NB4 (cell line): ENCODE data around the gene TRAF7.

Experiments used
- MYC ChIP-seq: IDR thresholded peaks from 2 replicates; pipeline ENCODE4 v1.6.1; 2011; ENCODE audit warnings: low read depth, low read length
- POLR2A ChIP-seq: IDR thresholded peaks from 2 replicates; pipeline ENCODE4 v1.6.1; 2011; ENCODE audit warnings: mild to moderate bottlenecking; ENCODE audit not compliant: insufficient read length; ENCODE audit errors: extremely low read depth
- TF ChIP-seq, protein P1 (sequence below): IDR thresholded peaks from one replicate; pipeline ENCODE4 v1.5.1; 2012; ENCODE audit warnings: low read depth, low read length

GRCh38 chr16:2162676-2163118, 7.1 kb downstream of the TRAF7 start:
- TF ChIP-seq, protein P1, sequence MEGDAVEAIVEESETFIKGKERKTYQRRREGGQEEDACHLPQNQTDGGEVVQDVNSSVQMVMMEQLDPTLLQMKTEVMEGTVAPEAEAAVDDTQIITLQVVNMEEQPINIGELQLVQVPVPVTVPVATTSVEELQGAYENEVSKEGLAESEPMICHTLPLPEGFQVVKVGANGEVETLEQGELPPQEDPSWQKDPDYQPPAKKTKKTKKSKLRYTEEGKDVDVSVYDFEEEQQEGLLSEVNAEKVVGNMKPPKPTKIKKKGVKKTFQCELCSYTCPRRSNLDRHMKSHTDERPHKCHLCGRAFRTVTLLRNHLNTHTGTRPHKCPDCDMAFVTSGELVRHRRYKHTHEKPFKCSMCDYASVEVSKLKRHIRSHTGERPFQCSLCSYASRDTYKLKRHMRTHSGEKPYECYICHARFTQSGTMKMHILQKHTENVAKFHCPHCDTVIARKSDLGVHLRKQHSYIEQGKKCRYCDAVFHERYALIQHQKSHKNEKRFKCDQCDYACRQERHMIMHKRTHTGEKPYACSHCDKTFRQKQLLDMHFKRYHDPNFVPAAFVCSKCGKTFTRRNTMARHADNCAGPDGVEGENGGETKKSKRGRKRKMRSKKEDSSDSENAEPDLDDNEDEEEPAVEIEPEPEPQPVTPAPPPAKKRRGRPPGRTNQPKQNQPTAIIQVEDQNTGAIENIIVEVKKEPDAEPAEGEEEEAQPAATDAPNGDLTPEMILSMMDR = no peak
- TF ChIP-seq MYC (no peak), POLR2A (no peak)
